ENCODE data around the gene AUP1. TPM values are rescaled to one million over a fixed set of nuclear protein-coding genes. Genes with fewer than 3 reads are reported as not detected.

Gene AUP1
- total and polyA plus RNA-seq, 10 of the 15 experiments (the other 5 are each of a cell fraction or from before 2014, with no cell fraction given): 39.1 to 215 (median 138) TPM

DNA sequence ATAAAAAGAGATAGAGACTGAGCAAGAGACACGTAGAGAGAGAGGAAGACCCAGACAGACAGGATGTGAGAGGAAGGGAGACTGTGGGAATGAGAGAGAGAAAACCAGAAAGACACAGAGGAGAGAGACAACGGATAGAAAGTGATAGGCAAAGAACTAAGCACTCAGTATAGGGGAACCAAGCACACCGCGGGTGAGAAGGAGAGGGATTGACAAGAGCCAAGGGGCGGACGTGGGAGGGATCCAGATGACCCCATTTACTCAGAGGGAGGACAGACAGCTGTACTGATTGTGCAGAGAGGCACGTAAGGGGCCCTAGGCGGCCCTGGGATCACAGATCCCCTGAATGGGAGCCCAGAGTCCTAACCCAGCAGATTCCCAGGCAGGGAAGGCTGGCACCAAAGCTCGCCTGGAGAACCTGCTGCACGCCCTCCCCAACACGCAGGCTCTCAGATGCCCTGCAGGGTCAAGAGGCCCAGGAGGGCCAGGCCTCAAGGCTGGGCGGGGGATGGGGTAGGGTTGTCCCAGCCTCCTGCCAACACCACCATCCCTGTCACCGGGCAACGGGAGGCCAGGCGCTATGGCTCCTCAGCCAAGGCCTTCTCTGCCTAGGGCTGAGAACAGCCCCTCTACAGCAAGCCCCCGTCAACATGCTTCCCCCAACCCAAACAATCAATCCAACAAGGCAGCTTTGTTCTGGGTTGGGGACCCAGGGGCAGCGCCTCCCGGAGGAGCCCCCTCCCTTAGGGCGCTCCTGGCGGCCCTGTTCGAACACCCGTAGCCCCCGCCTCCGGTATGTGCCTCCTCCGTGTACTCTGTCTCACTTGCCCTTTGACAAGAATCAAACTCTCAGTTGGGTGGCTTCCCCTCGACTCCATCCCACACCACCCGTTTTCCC lies 23.7 kb upstream of the AUP1 start (continued):
- TF ChIP-seq SMC3 (IDR thresholded peaks at IDR 0.05; ENCODE audit: borderline replicate concordance, low read length) (no peak), SREBF1 (IDR thresholded peaks at IDR 0.05; ENCODE audit: low read length) (no peak), GATAD2B (conservative IDR thresholded peaks at IDR 0.05; ENCODE audit: low read depth) (peak; percentile 37; the same call in 1 of the 2 replicates), ESRRA (IDR thresholded peaks at IDR 0.05; ENCODE audit: low read length) (no peak), TBL1XR1 (IDR thresholded peaks at IDR 0.05; ENCODE audit: low read depth, low read length) (no peak), ZNF24 (IDR thresholded peaks at IDR 0.05) (no peak), EZH2 (IDR thresholded peaks at IDR 0.05; ENCODE audit: borderline replicate concordance, control insufficient read depth, low read depth, low read length) (no peak), SPI1 (IDR thresholded peaks at IDR 0.05; ENCODE audit: borderline replicate concordance, insufficient read depth, low read depth, low read length) (no peak), RFX5 (IDR thresholded peaks at IDR 0.05; ENCODE audit: low read depth, low read length) (no peak)
- TF ChIP-seq, protein P1, sequence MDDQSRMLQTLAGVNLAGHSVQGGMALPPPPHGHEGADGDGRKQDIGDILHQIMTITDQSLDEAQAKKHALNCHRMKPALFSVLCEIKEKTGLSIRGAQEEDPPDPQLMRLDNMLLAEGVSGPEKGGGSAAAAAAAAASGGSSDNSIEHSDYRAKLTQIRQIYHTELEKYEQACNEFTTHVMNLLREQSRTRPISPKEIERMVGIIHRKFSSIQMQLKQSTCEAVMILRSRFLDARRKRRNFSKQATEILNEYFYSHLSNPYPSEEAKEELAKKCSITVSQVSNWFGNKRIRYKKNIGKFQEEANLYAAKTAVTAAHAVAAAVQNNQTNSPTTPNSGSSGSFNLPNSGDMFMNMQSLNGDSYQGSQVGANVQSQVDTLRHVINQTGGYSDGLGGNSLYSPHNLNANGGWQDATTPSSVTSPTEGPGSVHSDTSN (IDR thresholded peaks at IDR 0.05; ENCODE audit: insufficient replicate concordance, low read depth, low read length): no peak
- TF ChIP-seq, protein P2, sequence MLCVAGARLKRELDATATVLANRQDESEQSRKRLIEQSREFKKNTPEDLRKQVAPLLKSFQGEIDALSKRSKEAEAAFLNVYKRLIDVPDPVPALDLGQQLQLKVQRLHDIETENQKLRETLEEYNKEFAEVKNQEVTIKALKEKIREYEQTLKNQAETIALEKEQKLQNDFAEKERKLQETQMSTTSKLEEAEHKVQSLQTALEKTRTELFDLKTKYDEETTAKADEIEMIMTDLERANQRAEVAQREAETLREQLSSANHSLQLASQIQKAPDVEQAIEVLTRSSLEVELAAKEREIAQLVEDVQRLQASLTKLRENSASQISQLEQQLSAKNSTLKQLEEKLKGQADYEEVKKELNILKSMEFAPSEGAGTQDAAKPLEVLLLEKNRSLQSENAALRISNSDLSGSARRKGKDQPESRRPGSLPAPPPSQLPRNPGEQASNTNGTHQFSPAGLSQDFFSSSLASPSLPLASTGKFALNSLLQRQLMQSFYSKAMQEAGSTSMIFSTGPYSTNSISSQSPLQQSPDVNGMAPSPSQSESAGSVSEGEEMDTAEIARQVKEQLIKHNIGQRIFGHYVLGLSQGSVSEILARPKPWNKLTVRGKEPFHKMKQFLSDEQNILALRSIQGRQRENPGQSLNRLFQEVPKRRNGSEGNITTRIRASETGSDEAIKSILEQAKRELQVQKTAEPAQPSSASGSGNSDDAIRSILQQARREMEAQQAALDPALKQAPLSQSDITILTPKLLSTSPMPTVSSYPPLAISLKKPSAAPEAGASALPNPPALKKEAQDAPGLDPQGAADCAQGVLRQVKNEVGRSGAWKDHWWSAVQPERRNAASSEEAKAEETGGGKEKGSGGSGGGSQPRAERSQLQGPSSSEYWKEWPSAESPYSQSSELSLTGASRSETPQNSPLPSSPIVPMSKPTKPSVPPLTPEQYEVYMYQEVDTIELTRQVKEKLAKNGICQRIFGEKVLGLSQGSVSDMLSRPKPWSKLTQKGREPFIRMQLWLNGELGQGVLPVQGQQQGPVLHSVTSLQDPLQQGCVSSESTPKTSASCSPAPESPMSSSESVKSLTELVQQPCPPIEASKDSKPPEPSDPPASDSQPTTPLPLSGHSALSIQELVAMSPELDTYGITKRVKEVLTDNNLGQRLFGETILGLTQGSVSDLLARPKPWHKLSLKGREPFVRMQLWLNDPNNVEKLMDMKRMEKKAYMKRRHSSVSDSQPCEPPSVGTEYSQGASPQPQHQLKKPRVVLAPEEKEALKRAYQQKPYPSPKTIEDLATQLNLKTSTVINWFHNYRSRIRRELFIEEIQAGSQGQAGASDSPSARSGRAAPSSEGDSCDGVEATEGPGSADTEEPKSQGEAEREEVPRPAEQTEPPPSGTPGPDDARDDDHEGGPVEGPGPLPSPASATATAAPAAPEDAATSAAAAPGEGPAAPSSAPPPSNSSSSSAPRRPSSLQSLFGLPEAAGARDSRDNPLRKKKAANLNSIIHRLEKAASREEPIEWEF (IDR thresholded peaks at IDR 0.05; ENCODE audit: insufficient replicate concordance, low read depth, low read length): no peak
- TF ChIP-seq, protein P3, sequence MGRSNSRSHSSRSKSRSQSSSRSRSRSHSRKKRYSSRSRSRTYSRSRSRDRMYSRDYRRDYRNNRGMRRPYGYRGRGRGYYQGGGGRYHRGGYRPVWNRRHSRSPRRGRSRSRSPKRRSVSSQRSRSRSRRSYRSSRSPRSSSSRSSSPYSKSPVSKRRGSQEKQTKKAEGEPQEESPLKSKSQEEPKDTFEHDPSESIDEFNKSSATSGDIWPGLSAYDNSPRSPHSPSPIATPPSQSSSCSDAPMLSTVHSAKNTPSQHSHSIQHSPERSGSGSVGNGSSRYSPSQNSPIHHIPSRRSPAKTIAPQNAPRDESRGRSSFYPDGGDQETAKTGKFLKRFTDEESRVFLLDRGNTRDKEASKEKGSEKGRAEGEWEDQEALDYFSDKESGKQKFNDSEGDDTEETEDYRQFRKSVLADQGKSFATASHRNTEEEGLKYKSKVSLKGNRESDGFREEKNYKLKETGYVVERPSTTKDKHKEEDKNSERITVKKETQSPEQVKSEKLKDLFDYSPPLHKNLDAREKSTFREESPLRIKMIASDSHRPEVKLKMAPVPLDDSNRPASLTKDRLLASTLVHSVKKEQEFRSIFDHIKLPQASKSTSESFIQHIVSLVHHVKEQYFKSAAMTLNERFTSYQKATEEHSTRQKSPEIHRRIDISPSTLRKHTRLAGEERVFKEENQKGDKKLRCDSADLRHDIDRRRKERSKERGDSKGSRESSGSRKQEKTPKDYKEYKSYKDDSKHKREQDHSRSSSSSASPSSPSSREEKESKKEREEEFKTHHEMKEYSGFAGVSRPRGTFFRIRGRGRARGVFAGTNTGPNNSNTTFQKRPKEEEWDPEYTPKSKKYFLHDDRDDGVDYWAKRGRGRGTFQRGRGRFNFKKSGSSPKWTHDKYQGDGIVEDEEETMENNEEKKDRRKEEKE (IDR thresholded peaks at IDR 0.05): no peak
- TF ChIP-seq, protein P4, sequence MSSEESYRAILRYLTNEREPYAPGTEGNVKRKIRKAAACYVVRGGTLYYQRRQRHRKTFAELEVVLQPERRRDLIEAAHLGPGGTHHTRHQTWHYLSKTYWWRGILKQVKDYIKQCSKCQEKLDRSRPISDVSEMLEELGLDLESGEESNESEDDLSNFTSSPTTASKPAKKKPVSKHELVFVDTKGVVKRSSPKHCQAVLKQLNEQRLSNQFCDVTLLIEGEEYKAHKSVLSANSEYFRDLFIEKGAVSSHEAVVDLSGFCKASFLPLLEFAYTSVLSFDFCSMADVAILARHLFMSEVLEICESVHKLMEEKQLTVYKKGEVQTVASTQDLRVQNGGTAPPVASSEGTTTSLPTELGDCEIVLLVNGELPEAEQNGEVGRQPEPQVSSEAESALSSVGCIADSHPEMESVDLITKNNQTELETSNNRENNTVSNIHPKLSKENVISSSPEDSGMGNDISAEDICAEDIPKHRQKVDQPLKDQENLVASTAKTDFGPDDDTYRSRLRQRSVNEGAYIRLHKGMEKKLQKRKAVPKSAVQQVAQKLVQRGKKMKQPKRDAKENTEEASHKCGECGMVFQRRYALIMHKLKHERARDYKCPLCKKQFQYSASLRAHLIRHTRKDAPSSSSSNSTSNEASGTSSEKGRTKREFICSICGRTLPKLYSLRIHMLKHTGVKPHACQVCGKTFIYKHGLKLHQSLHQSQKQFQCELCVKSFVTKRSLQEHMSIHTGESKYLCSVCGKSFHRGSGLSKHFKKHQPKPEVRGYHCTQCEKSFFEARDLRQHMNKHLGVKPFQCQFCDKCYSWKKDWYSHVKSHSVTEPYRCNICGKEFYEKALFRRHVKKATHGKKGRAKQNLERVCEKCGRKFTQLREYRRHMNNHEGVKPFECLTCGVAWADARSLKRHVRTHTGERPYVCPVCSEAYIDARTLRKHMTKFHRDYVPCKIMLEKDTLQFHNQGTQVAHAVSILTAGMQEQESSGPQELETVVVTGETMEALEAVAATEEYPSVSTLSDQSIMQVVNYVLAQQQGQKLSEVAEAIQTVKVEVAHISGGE (CRISPR knock-in tag; IDR thresholded peaks at IDR 0.05): no peak
- TF ChIP-seq, protein P5, sequence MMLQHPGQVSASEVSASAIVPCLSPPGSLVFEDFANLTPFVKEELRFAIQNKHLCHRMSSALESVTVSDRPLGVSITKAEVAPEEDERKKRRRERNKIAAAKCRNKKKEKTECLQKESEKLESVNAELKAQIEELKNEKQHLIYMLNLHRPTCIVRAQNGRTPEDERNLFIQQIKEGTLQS (IDR thresholded peaks at IDR 0.05; ENCODE audit: borderline replicate concordance, extremely low read depth, low read depth, low read length): no peak

All from GM12878 (cell line).